HEK293 (cell line): ENCODE data around the gene FSD2.
A peak's percentile ranks its signal among the peaks of the same experiment; 100 is the strongest.

Experiments used
- CTCF ChIA-PET: fragments of 350-600 bp; formaldehyde crosslinking; extraction: SDS; loops from one replicate; lab custom pipeline; 2021; ENCODE audit warnings: antibody characterized with exemption; lab: Yijun Ruan, JAX
- POLR2A ChIA-PET: fragments of 300-600 bp; formaldehyde crosslinking; extraction: SDS; loops from one replicate; lab custom pipeline; 2020; ENCODE audit warnings: antibody characterized with exemption, inconsistent platforms; lab: Yijun Ruan, JAX
- H3K27ac ChIP-seq: fragments of 200-500 bp; sonication (Bioruptor generic); 2 replicates; pipeline ENCODE4 v1.5.1; 2014; ENCODE audit warnings: low read depth, low read length, control low read depth, inconsistent platforms; ENCODE audit errors: extremely low read depth
- H3K36me3 ChIP-seq, 2 experiments: fragments of 200-500 bp in 1 of 2; sonication (Bioruptor generic) in 1 of 2; 1 replicate in 1 of 2; 2 replicates in 1 of 2; pipeline ENCODE4 v1.5.1; 2014 to 2017; ENCODE audit warnings: inconsistent platforms in 2 of 2, low read length in 2 of 2; ENCODE audit not compliant: control insufficient read depth in 2 of 2, insufficient read depth in 1 of 2
- H3K4me1 ChIP-seq: fragments of 200-500 bp; sonication (Bioruptor generic); 2 replicates; pipeline ENCODE4 v1.5.1; 2014; ENCODE audit warnings: mild to moderate bottlenecking, low read length, inconsistent platforms; ENCODE audit not compliant: control insufficient read depth, insufficient read depth
- H3K4me3 ChIP-seq: 2 replicates; pipeline ENCODE4 v1.5.1; 2011; ENCODE audit warnings: low read depth, mild to moderate bottlenecking, control low read depth, low read length, moderate library complexity
- H3K9me3 ChIP-seq: fragments of 200-500 bp; sonication (Bioruptor generic); 2 replicates; pipeline ENCODE4 v1.5.1; 2014; ENCODE audit warnings: low read depth, low read length, inconsistent platforms; ENCODE audit not compliant: control insufficient read depth, insufficient read depth
- KLF8 ChIP-seq: fragments of 450-650 bp; formaldehyde crosslinking; IDR thresholded peaks from 2 replicates; pipeline ENCODE4 v1.5.1; 2016; ENCODE audit warnings: missing biosample characterization, missing genetic modification characterization
- PRDM10 ChIP-seq: fragments of 450-650 bp; formaldehyde crosslinking; IDR thresholded peaks from 2 replicates; pipeline ENCODE4 v1.5.1; 2016; ENCODE audit warnings: missing biosample characterization, missing genetic modification characterization
- ZNF10 ChIP-seq: fragments of 450-650 bp; formaldehyde crosslinking; IDR thresholded peaks from 2 replicates; pipeline ENCODE4 v1.5.1; 2017; ENCODE audit warnings: missing biosample characterization, missing genetic modification characterization
- ZNF146 ChIP-seq: fragments of 450-650 bp; formaldehyde crosslinking; IDR thresholded peaks from 2 replicates; pipeline ENCODE4 v1.5.1; 2016; ENCODE audit warnings: missing biosample characterization, missing genetic modification characterization
- ZNF280C ChIP-seq: fragments of 450-650 bp; formaldehyde crosslinking; IDR thresholded peaks from 2 replicates; pipeline ENCODE4 v1.5.1; 2016; ENCODE audit warnings: missing biosample characterization, missing genetic modification characterization
- ZNF585B ChIP-seq: fragments of 450-650 bp; formaldehyde crosslinking; IDR thresholded peaks from 2 replicates; pipeline ENCODE4 v1.5.1; 2016; ENCODE audit warnings: missing biosample characterization, missing genetic modification characterization
- ZNF600 ChIP-seq: fragments of 450-650 bp; formaldehyde crosslinking; IDR thresholded peaks from 2 replicates; pipeline ENCODE4 v1.5.1; 2016; ENCODE audit warnings: missing biosample characterization, missing genetic modification characterization
- ZNF76 ChIP-seq: fragments of 450-650 bp; formaldehyde crosslinking; IDR thresholded peaks from 2 replicates; pipeline ENCODE4; 2016; ENCODE audit warnings: low read depth, missing biosample characterization, missing genetic modification characterization, borderline replicate concordance

Gene FSD2

GRCh38 chr15:82832601-82833361 is 26.9 kb upstream of the FSD2 start:
- Histone ChIP-seq H3K36me3 (peaks cover 36 to 95% of the 10 kb centered on the region in 2 experiments), H3K4me1 (no peaks in the 10 kb centered on the region), H3K4me3 (no peak overlapping the region)
- POLR2A ChIA-PET, result no interaction called here
- TF ChIP-seq ZNF280C (no peak), ZNF585B (tag by site-specific recombination) (no peak), PRDM10 (tag by site-specific recombination) (0 out of 2 replicates have a peak, but pooled peaks have one; percentile 2), ZNF600 (tag by site-specific recombination) (0 out of 2 replicates have a peak, but pooled peaks have one; percentile 39), ZNF146 (tag by site-specific recombination) (no peak)
- TF ChIP-seq, all 188 proteins: peak for 2
- Histone ChIP-seq H3K9me3 (no peaks in the 10 kb centered on the region), H3K27ac (no peak overlapping the region)
- CTCF ChIA-PET, result interaction anchor here (0.6 to 1.7 kb wide), 6 partner anchors 14 to 200 kb away, joined by 3 to 10 read pairs (median 4); no protein-coding TSS in a partner anchor

GRCh38 chr15:82831894-82832600 is 26.2 kb upstream of the FSD2 start:
- no peaks in the 10 kb centered on the region for H3K9me3 ChIP-seq
- peaks cover 43 to 93% of the 10 kb centered on the region in 2 experiments for H3K36me3 ChIP-seq
- no peak overlapping the region for H3K27ac ChIP-seq
- TF ChIP-seq ZNF10 (no peak), KLF8 (no peak), PRDM10 (tag by site-specific recombination) (peak; percentile 31; the same call in 1 of the 2 replicates), ZNF76 (tag by site-specific recombination) (no peak)
- CTCF ChIA-PET, result interaction anchor here (0.6 to 1.7 kb wide), 6 partner anchors 15 to 448 kb away, joined by 3 to 10 read pairs (median 4); no protein-coding TSS in a partner anchor
- POLR2A ChIA-PET, result no interaction called here
- H3K4me3 ChIP-seq, result no peak overlapping the region
- no peaks in the 10 kb centered on the region for H3K4me1 ChIP-seq
